Neural progenitor cell (in vitro differentiated cells): ENCODE measurements around the gene LINC01488.

ENCODE experiments used
- EZH2phosphoT487 ChIP-seq: fragments of 200-600 bp; sonication (generic); IDR thresholded peaks from 2 replicates; pipeline ENCODE4 v1.6.1; 2017; ENCODE audit warnings: antibody characterized with exemption
- TF ChIP-seq, protein P1 (sequence below): fragments of 200-600 bp; sonication (generic); IDR thresholded peaks from 2 replicates; pipeline ENCODE4 v1.5.1; 2017; ENCODE audit warnings: antibody characterized with exemption, mild to moderate bottlenecking

DNA sequence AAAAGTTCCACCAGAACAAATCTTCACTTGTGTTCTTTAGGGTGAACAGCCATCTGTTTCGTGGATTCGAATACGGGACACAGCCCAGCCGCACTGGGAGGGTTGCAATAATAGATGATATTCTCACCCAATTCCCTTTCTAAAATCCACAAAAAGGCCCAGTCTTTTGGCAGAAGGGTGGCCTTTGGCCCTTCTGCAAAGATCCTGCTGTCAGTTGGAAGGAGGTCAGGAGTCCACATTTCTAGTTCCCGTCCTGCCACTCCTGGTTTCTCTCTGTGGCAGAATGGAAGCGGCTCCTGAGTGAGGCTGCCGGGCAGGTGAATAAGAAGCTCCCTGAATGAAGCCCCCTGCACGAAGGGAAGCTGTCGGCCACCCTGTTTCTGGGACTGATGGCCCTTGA lies 11.2 kb upstream of the LINC01488 start:
- TF ChIP-seq, protein P1, sequence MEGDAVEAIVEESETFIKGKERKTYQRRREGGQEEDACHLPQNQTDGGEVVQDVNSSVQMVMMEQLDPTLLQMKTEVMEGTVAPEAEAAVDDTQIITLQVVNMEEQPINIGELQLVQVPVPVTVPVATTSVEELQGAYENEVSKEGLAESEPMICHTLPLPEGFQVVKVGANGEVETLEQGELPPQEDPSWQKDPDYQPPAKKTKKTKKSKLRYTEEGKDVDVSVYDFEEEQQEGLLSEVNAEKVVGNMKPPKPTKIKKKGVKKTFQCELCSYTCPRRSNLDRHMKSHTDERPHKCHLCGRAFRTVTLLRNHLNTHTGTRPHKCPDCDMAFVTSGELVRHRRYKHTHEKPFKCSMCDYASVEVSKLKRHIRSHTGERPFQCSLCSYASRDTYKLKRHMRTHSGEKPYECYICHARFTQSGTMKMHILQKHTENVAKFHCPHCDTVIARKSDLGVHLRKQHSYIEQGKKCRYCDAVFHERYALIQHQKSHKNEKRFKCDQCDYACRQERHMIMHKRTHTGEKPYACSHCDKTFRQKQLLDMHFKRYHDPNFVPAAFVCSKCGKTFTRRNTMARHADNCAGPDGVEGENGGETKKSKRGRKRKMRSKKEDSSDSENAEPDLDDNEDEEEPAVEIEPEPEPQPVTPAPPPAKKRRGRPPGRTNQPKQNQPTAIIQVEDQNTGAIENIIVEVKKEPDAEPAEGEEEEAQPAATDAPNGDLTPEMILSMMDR = no peak
- no peak for TF ChIP-seq EZH2phosphoT487
